ENCODE measurements around the gene TMEM167A.

The TMEM167A gene

DNA sequence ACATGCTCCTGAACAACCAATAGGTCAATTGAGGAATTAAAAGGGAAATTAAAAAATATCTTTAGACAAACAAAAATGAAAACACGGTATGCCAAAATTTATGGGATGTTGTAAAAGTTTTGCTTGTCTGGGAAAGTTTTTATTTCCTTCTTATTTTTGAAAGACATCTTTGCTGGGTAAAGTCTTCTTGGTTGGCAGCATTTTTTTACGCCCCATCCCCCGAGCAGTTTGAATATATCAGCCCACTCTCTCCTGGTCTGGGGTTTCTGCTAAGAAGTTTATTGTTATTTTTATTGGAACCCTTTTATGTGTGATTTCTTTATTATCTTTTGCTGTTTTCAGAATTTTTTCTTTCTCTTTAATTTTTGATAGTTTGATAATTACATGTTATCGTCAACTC is 16.5 kb upstream of the TMEM167A start:
- ChIA-PET POLR2A (no interaction called here), CTCF (no interaction called here)
- TF ChIP-seq SP1 (IDR thresholded peaks at IDR 0.05) (no peak), BHLHE40 (IDR thresholded peaks at IDR 0.05; ENCODE audit: borderline replicate concordance) (no peak), LEF1 (IDR thresholded peaks at IDR 0.05; ENCODE audit: borderline replicate concordance) (no peak), ELF4 (IDR thresholded peaks at IDR 0.05) (no peak), SUZ12 (IDR thresholded peaks at IDR 0.05) (no peak)
- DNase-seq (ENCODE audit: extremely low spot score), result no peak

DNA sequence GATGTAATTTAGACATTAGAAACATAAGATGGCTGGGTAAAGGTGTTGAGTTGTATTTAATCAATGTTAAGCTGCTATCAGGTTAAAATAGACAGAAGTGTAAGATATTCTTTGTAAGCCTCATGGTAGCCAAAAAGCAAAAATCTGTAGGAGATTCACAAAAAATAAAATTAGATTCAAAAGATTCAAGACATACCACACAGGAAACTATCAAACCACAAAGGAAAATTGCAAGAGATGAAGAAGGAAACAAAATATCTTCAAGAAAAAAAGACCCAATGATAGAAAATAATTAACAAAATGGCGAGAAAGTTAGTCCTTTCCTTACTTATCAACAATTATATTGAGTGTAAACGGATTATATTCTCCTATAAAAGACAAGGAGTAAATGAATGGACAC is 15.4 kb upstream of the TMEM167A start:
- TF ChIP-seq L3MBTL2 (conservative IDR thresholded peaks at IDR 0.05), result no peak
- TF ChIP-seq HDGF (IDR thresholded peaks at IDR 0.05; ENCODE audit: borderline replicate concordance), result no peak
- no peak for TF ChIP-seq ELF4 (IDR thresholded peaks at IDR 0.05)
- TF ChIP-seq BHLHE40 (IDR thresholded peaks at IDR 0.05; ENCODE audit: borderline replicate concordance), result no peak
- no peak for TF ChIP-seq FOXA1 (IDR thresholded peaks at IDR 0.05)
- TF ChIP-seq SP1 (IDR thresholded peaks at IDR 0.05), result no peak
- no peak for DNase-seq (ENCODE audit: extremely low spot score)
- ChIA-PET POLR2A (no interaction called here), CTCF (no interaction called here)

DNA sequence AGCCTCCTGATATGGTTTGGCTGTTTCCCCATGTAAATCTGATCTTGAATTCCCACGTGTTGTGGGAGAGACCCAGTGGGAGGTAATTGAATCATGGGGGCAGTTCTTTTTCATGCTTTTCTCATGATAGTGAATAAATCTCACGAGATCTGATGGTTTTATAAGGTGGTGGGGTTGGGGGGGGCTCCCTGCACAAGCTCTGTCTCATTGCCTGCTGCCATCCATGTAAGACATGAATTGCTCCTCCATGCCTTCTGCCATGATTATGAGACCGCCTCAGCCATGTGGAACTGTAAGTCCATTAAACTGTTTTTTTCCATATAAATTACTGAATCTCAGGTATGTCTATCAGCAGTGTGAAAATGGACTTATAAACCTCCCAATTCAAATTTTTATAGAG is 13.0 kb upstream of the TMEM167A start:
- DNase-seq (ENCODE audit: extremely low spot score), result no peak
- CTCF ChIA-PET, result no interaction called here
- TF ChIP-seq ZNF384 (IDR thresholded peaks at IDR 0.05), result no peak
- TF ChIP-seq FOXM1 (IDR thresholded peaks at IDR 0.05; ENCODE audit: borderline replicate concordance), result no peak
- TF ChIP-seq NFRKB (IDR thresholded peaks at IDR 0.05), result no peak
- TF ChIP-seq ELF4 (IDR thresholded peaks at IDR 0.05), result no peak
- no peak for TF ChIP-seq CTBP1 (IDR thresholded peaks at IDR 0.05; ENCODE audit: borderline replicate concordance)
- TF ChIP-seq, protein P1, sequence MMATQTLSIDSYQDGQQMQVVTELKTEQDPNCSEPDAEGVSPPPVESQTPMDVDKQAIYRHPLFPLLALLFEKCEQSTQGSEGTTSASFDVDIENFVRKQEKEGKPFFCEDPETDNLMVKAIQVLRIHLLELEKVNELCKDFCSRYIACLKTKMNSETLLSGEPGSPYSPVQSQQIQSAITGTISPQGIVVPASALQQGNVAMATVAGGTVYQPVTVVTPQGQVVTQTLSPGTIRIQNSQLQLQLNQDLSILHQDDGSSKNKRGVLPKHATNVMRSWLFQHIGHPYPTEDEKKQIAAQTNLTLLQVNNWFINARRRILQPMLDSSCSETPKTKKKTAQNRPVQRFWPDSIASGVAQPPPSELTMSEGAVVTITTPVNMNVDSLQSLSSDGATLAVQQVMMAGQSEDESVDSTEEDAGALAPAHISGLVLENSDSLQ (IDR thresholded peaks at IDR 0.05), result no peak
- TF ChIP-seq LEF1 (IDR thresholded peaks at IDR 0.05; ENCODE audit: borderline replicate concordance), result no peak
- TF ChIP-seq BHLHE40 (IDR thresholded peaks at IDR 0.05; ENCODE audit: borderline replicate concordance), result no peak
- no peak for TF ChIP-seq L3MBTL2 (conservative IDR thresholded peaks at IDR 0.05)
- no peak for TF ChIP-seq FOXK2 (IDR thresholded peaks at IDR 0.05)
- TF ChIP-seq SP1 (IDR thresholded peaks at IDR 0.05), result no peak
- TF ChIP-seq FOXA1 (IDR thresholded peaks at IDR 0.05), result no peak
- POLR2A ChIA-PET, result interaction anchor here (1.1 kb wide), 1 partner anchor 13 kb away, joined by 3 read pairs; the partner anchor contains the start of genes TMEM167A and XRCC4

DNA sequence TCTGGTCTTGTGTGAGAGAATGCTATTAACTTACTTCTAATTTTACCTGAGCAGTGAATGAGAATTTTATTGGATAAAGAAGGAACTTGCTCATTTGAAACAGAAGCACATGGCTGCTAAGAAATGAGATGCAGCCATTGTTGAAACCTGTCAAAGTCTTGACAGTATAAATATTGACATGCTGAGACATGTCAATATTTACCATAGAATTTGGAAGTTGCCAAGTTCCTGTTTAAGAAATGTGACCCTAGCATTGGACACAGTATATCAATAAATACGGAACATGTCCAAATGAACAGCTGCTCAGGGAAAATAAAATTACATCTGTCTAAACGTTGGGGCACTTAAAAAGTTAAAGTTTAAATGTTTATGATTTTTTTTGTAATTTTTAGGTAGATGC is 7.9 kb upstream of the TMEM167A start:
- POLR2A ChIA-PET, result interaction anchor here (1.1 kb wide), 1 partner anchor 9 kb away, joined by 4 read pairs; no protein-coding TSS in a partner anchor
- no peak for DNase-seq (ENCODE audit: extremely low spot score)
- CTCF ChIA-PET, result interaction anchor here (0.6 kb wide), 2 partner anchors 12 to 104 kb away, joined by 3 read pairs; no protein-coding TSS in a partner anchor
- TF ChIP-seq HDGF (IDR thresholded peaks at IDR 0.05; ENCODE audit: borderline replicate concordance) (no peak), SP1 (IDR thresholded peaks at IDR 0.05) (no peak), SUZ12 (IDR thresholded peaks at IDR 0.05) (no peak), TARDBP (IDR thresholded peaks at IDR 0.05) (no peak), ZNF384 (IDR thresholded peaks at IDR 0.05) (no peak), FOXM1 (IDR thresholded peaks at IDR 0.05; ENCODE audit: borderline replicate concordance) (no peak)
- TF ChIP-seq, protein P1 (IDR thresholded peaks at IDR 0.05), result no peak

DNA sequence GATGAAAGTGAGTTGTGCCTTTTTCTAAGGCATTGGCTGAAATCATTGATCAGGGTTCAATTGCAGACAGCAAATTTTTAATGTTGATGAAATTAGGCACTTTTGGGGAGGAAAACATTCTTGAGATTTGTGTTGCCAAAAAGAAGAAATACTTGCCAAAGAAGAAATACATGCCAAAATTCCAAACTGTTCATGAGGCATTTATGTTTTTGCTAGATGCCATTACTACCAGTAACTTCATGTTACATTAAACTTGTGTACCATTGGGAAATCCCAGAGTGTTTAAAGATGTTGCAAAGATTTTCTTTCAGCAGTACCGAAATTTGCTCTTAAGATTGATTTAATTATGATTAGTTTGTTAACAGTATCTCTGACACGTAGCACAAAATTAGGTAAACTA is 7.1 kb upstream of the TMEM167A start:
- DNase-seq (ENCODE audit: extremely low spot score), result no peak
- ChIA-PET POLR2A (no interaction called here), CTCF (no interaction called here)
- no peak for TF ChIP-seq FOXA1 (IDR thresholded peaks at IDR 0.05)
- TF ChIP-seq BHLHE40 (IDR thresholded peaks at IDR 0.05; ENCODE audit: borderline replicate concordance), result no peak
- no peak for TF ChIP-seq CTBP1 (IDR thresholded peaks at IDR 0.05; ENCODE audit: borderline replicate concordance)
- TF ChIP-seq, protein P1 (IDR thresholded peaks at IDR 0.05), result no peak
- no peak for TF ChIP-seq TARDBP (IDR thresholded peaks at IDR 0.05)
- TF ChIP-seq ELF4 (IDR thresholded peaks at IDR 0.05), result no peak
- no peak for TF ChIP-seq NFRKB (IDR thresholded peaks at IDR 0.05)
- no peak for TF ChIP-seq HDGF (IDR thresholded peaks at IDR 0.05; ENCODE audit: borderline replicate concordance)
- TF ChIP-seq FOXK2 (IDR thresholded peaks at IDR 0.05), result no peak
- no peak for TF ChIP-seq FOXM1 (IDR thresholded peaks at IDR 0.05; ENCODE audit: borderline replicate concordance)
- TF ChIP-seq L3MBTL2 (conservative IDR thresholded peaks at IDR 0.05), result no peak
- TF ChIP-seq ZNF384 (IDR thresholded peaks at IDR 0.05), result no peak
- no peak for TF ChIP-seq ARNT (IDR thresholded peaks at IDR 0.05)
- no peak for TF ChIP-seq LEF1 (IDR thresholded peaks at IDR 0.05; ENCODE audit: borderline replicate concordance)
- no peak for TF ChIP-seq SUZ12 (IDR thresholded peaks at IDR 0.05)
- no peak for TF ChIP-seq SP1 (IDR thresholded peaks at IDR 0.05)

DNA sequence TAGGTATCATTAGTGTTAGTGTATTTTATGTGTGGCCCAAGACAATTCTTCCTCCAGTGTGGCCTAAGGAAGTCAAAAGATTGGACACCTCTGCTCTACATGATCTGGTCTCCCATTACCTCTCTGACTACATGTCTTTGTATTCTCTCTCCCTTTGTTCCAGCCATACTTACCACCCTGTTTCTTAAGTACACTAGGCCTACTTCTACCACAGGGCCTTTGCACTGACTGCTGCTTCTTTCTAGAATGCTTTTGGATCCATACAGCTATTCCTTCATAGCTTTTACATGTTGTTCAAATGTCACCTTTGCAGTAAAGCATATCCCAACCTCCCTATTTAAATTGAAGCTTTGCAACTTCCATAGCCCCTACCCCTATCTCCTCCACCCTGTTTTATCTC is 5.6 kb upstream of the TMEM167A start:
- TF ChIP-seq SP1 (IDR thresholded peaks at IDR 0.05) (no peak), FOXM1 (IDR thresholded peaks at IDR 0.05; ENCODE audit: borderline replicate concordance) (no peak), CTBP1 (IDR thresholded peaks at IDR 0.05; ENCODE audit: borderline replicate concordance) (no peak), ZNF384 (IDR thresholded peaks at IDR 0.05) (no peak), L3MBTL2 (conservative IDR thresholded peaks at IDR 0.05) (no peak), LEF1 (IDR thresholded peaks at IDR 0.05; ENCODE audit: borderline replicate concordance) (no peak), TARDBP (IDR thresholded peaks at IDR 0.05) (no peak), NFRKB (IDR thresholded peaks at IDR 0.05) (no peak), SUZ12 (IDR thresholded peaks at IDR 0.05) (no peak), ARNT (IDR thresholded peaks at IDR 0.05) (no peak), FOXA1 (IDR thresholded peaks at IDR 0.05) (no peak), BHLHE40 (IDR thresholded peaks at IDR 0.05; ENCODE audit: borderline replicate concordance) (no peak), FOXK2 (IDR thresholded peaks at IDR 0.05) (no peak), ELF4 (IDR thresholded peaks at IDR 0.05) (no peak), HDGF (IDR thresholded peaks at IDR 0.05; ENCODE audit: borderline replicate concordance) (no peak)
- POLR2A ChIA-PET, result no interaction called here
- DNase-seq (ENCODE audit: extremely low spot score), result no peak
- CTCF ChIA-PET, result no interaction called here
